ENCODE measurements around the gene DAZAP1. TPM values are rescaled to one million over a fixed set of nuclear protein-coding genes. Genes with fewer than 3 reads are reported as not detected.

The DAZAP1 gene
- total RNA-seq (100 to 1,000 TPM; 153 to 170 (median 161) TPM), total RNA-seq (128 to 287 (median 178) reads per million in 29 experiments)
- total RNA-seq (2013), result 73.0 TPM

DNA sequence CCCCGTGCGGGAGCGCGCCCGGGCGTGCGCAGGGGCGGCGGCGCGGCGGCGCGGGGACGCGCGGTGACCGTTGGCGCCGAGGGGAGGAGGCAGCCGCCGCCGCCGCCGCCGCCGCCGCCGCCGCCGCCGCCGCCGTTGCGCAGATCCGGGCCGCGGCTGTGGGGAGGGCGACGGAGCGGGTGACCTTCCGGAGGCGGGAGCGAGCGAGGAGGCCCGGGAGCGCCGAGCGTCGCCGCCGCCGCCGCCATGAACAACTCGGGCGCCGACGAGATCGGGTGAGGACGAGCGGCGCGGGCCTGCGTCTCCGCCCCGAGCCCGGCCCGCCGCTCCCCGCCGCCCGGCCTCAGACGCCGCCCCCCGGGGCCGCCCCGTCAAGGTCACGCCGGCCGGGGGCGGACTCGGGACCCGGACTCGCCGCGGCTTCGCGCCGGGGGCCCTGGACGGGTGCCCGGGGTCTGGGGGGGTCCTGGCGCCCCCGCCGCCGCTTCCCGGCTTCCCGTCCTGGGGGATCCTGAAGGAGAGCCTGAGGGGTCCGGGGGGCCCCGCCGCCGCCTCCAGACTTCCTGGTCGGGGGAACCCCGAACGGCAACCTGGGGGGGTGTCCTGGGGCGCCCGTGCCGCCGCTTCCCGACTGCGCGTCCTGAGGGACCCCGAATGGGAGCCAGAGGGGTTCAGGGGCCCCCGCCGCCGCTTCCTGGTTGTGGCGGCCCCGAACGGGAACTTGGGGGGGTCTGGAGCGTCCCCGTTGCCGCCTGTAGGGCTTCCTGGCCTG, at the start of gene DAZAP1:
Gene DAZAP1 (plus strand): TSS at position 59 of the 772 bp plus-strand sequence. CDS start 188 bp downstream, at position 247.
- ATAC-seq (replicated peaks in 1 of 4) (peak; percentile 0 to 22 (median 2)), DNase-seq (peak in 29 of 35 experiments; percentile 15 to 55 (median 32))
- Histone ChIP-seq H3K4me1 (ENCODE audit: control insufficient read depth in 1 of 2, extremely low read depth in 1 of 2, insufficient read depth in 2 of 2, low read length in 2 of 2) (peaks cover 19 to 55% of the 10 kb centered on the region in 2 experiments), H3K36me3 (ENCODE audit: control insufficient read depth in 2 of 2, extremely low read depth in 1 of 2, insufficient read depth in 1 of 2, low read length in 1 of 2) (peaks cover 5 to 11% of the 10 kb centered on the region in 2 donors), H3K27me3 (replicated peaks in 1 of 2; ENCODE audit: control insufficient read depth in 2 of 2, extremely low read depth in 1 of 2, insufficient read depth in 2 of 2, low read length in 1 of 2) (peaks cover 0 to 11% of the 10 kb centered on the region in 2 experiments), H3K9me3 (no peaks in the 10 kb centered on the region), H3K27ac (ENCODE audit: low read length) (peak within 1 kb of the TSS; percentile 92), H3K4me3 (ENCODE audit: control insufficient read depth in 1 of 2, extremely low read depth in 1 of 2, low read length in 1 of 2) (peak within 1 kb of the TSS; percentile 83 to 97)
- Mint-ChIP-seq H3K27me3 (peaks cover 2% of the 10 kb centered on the region in 2 donors), H3K9me3 (no peaks in the 10 kb centered on the region), H3K4me3 (peak within 1 kb of the TSS; percentile 91 to 95 (median 94)), H3K27ac (peak within 1 kb of the TSS; percentile 78 to 79), H3K4me1 (peaks cover 45 to 50% (median 48%) of the 10 kb centered on the region in 3 donors), H3K36me3 (peaks cover 8% of the 10 kb centered on the region)
- POLR2A ChIA-PET, result no interaction called here
- whole genome bisulfite sequencing (ENCODE audit: insufficient coverage), result under 1% methylated on average over 119 of the region's 121 CpGs
- CTCF ChIA-PET, result no interaction called here

DNA sequence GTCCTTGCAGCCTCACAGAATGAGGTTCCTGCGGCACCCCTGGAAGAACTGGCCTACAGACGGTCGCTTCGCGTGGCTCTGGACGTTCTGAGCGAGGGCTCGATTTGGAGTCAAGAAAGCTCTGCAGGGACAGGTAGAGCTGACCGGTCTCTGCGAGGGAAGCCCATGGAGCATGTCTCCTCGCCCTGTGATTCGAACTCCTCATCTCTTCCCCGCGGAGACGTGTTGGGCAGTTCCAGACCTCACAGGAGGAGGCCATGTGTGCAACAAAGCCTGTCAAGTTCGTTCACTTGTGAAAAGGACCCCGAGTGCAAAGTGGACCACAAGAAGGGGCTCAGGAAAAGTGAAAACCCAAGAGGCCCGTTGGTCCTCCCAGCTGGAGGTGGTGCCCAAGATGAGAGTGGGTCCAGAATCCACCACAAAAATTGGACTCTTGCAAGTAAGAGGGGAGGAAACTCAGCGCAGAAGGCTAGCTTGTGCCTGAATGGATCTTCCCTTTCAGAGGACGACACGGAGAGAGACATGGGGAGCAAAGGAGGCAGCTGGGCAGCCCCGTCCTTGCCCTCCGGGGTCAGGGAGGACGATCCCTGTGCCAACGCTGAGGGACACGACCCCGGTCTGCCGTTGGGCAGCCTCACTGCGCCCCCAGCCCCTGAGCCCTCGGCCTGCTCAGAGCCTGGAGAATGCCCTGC, 47.1 kb upstream of the DAZAP1 start:
- no peaks in the 10 kb centered on the region for H3K9me3 ChIP-seq
- peaks cover 44% of the 10 kb centered on the region for H3K36me3 Mint-ChIP-seq
- no peaks in the 10 kb centered on the region for H3K9me3 Mint-ChIP-seq
- peaks cover 35 to 41% (median 41%) of the 10 kb centered on the region in 3 donors for H3K4me1 Mint-ChIP-seq
- CTCF ChIA-PET, result no interaction called here
- H3K27ac Mint-ChIP-seq, result no peak overlapping the region
- WGBS (ENCODE audit: insufficient coverage), result 96% methylated on average over 26 of the region's 30 CpGs
- no peak for ATAC-seq (replicated peaks in 1 of 4)
- H3K4me3 ChIP-seq (ENCODE audit: control insufficient read depth in 1 of 2, extremely low read depth in 1 of 2, low read length in 1 of 2), result no peak overlapping the region
- no peak overlapping the region for H3K27ac ChIP-seq (ENCODE audit: low read length)
- no peaks in the 10 kb centered on the region for H3K27me3 Mint-ChIP-seq
- H3K4me1 ChIP-seq (ENCODE audit: control insufficient read depth in 1 of 2, extremely low read depth in 1 of 2, insufficient read depth in 2 of 2, low read length in 2 of 2), result peaks cover 13 to 30% of the 10 kb centered on the region in 2 experiments
- no peak overlapping the region for H3K4me3 Mint-ChIP-seq
- no peaks in the 10 kb centered on the region for H3K27me3 ChIP-seq (replicated peaks in 1 of 2; ENCODE audit: control insufficient read depth in 2 of 2, extremely low read depth in 1 of 2, insufficient read depth in 2 of 2, low read length in 1 of 2)
- DNase-seq, result no peak
- peaks cover 8 to 32% of the 10 kb centered on the region in 2 donors for H3K36me3 ChIP-seq (ENCODE audit: control insufficient read depth in 2 of 2, extremely low read depth in 1 of 2, insufficient read depth in 1 of 2, low read length in 1 of 2)
- POLR2A ChIA-PET, result interaction anchor here in 1 of 2 donors (0.6 kb wide), 1 partner anchor 55 kb away, joined by 15 read pairs; no protein-coding TSS in a partner anchor

DNA sequence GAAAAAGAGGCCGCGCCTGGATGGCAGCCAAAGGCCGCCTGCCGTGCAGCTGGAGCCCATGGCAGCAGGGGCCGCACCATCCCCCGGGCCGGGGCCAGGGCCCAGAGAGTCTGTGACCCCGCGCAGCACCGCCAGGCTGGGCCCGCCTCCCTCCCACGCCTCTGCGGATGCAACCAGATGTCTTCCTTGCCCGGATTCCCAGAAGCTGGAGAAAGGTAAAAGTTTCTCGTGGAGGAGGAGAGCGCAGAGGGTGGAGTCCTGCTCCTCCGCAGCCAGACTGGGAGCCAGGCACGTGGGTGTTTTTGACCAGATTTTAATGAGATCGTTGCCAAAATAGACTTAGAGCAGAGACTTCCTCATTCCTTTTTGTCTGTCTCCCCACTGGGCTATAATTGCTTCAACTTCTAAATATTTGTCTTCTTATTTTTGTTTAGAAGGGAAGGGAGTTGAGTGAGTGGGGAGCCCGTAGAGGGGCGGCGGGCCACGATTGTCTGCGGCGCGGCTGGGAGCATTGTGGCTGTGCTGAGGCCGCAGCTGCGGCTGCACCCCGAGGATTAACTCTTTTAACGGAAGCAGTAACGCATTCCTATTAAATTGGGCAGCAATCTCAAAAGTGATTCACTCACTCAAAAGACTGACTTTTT, 46.4 kb upstream of the DAZAP1 start:
- Mint-ChIP-seq H3K36me3 (peaks cover 46% of the 10 kb centered on the region), H3K4me3 (no peak overlapping the region), H3K9me3 (no peaks in the 10 kb centered on the region), H3K27me3 (no peaks in the 10 kb centered on the region), H3K4me1 (peaks cover 29 to 37% (median 35%) of the 10 kb centered on the region in 3 donors), H3K27ac (no peak overlapping the region)
- Histone ChIP-seq H3K27ac (ENCODE audit: low read length) (no peak overlapping the region), H3K36me3 (ENCODE audit: control insufficient read depth in 2 of 2, extremely low read depth in 1 of 2, insufficient read depth in 1 of 2, low read length in 1 of 2) (peaks cover 8 to 32% of the 10 kb centered on the region in 2 donors), H3K4me3 (ENCODE audit: control insufficient read depth in 1 of 2, extremely low read depth in 1 of 2, low read length in 1 of 2) (no peak overlapping the region), H3K9me3 (no peaks in the 10 kb centered on the region), H3K4me1 (ENCODE audit: control insufficient read depth in 1 of 2, extremely low read depth in 1 of 2, insufficient read depth in 2 of 2, low read length in 2 of 2) (peaks cover 13 to 23% of the 10 kb centered on the region in 2 experiments), H3K27me3 (replicated peaks in 1 of 2; ENCODE audit: control insufficient read depth in 2 of 2, extremely low read depth in 1 of 2, insufficient read depth in 2 of 2, low read length in 1 of 2) (no peaks in the 10 kb centered on the region)
- DNase-seq (no peak), ATAC-seq (replicated peaks in 1 of 4) (no peak)
- CTCF ChIA-PET, result no interaction called here
- POLR2A ChIA-PET, result interaction anchor here in 1 of 2 donors (0.6 kb wide), 1 partner anchor 56 kb away, joined by 15 read pairs; no protein-coding TSS in a partner anchor
- WGBS (ENCODE audit: insufficient coverage), result 94% methylated on average over 17 of the region's 31 CpGs

DNA sequence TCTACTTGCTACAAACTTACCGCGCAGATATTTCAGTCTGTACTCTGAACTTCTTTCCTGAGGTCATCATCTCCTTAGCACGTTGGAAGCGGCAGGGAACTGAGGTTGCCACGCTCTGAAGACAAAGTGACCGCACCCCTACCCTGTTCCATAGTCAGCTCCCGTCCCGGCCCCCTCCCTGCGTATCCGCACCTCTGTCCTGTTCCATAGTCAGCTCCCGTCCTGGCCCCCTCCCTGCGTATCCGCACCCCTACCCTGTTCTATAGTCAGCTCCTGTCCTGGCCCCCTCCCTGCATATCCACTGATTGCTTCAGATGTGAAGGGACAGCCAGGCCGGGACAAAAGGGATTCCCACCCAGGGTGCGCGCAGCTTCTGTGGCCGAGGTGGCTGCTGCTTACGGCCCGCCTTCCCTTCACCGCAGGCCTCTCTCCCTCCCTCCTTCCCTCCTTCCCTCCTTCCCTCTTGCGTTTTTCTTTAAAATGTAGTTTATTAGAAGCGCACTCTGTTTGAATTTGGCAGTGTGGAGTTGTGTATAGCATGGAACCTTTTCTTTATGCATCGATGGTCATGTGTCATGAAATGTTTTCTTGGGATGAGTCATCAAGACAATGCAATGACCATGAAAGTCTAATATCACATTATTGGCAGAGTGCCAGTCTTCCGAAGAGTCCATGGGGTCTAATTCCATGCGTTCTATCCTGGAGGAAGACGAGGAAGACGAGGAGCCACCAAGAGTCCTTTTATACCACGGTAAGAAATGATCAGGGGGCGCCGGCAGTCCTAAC, 45.6 kb upstream of the DAZAP1 start:
- no peaks in the 10 kb centered on the region for H3K27me3 ChIP-seq (replicated peaks in 1 of 2; ENCODE audit: control insufficient read depth in 2 of 2, extremely low read depth in 1 of 2, insufficient read depth in 2 of 2, low read length in 1 of 2)
- H3K9me3 Mint-ChIP-seq, result no peaks in the 10 kb centered on the region
- H3K4me3 Mint-ChIP-seq, result no peak overlapping the region
- no peaks in the 10 kb centered on the region for H3K9me3 ChIP-seq
- peaks cover 13 to 21% of the 10 kb centered on the region in 2 experiments for H3K4me1 ChIP-seq (ENCODE audit: control insufficient read depth in 1 of 2, extremely low read depth in 1 of 2, insufficient read depth in 2 of 2, low read length in 2 of 2)
- H3K4me3 ChIP-seq (ENCODE audit: control insufficient read depth in 1 of 2, extremely low read depth in 1 of 2, low read length in 1 of 2), result no peak overlapping the region
- ChIA-PET POLR2A (no interaction called here), CTCF (no interaction called here)
- peaks cover 8 to 32% of the 10 kb centered on the region in 2 donors for H3K36me3 ChIP-seq (ENCODE audit: control insufficient read depth in 2 of 2, extremely low read depth in 1 of 2, insufficient read depth in 1 of 2, low read length in 1 of 2)
- peaks cover 24 to 32% (median 32%) of the 10 kb centered on the region in 3 donors for H3K4me1 Mint-ChIP-seq
- no peak for ATAC-seq (replicated peaks in 1 of 4)
- no peaks in the 10 kb centered on the region for H3K27me3 Mint-ChIP-seq
- H3K36me3 Mint-ChIP-seq, result peaks cover 46% of the 10 kb centered on the region
- no peak overlapping the region for H3K27ac Mint-ChIP-seq
- no peak overlapping the region for H3K27ac ChIP-seq (ENCODE audit: low read length)
- WGBS (ENCODE audit: insufficient coverage), result 95% methylated on average over 24 of the region's 30 CpGs
- no peak for DNase-seq

GRCh38 chr19:1362387-1363257, 44.8 kb upstream of the DAZAP1 start:
- 89% methylated on average over 39 of the region's 42 CpGs for WGBS (ENCODE audit: insufficient coverage)

More at GRCh38 chr19:1362387-1363257, 44.8 kb upstream of the DAZAP1 start:
- POLR2A ChIA-PET, result no interaction called here
- no peak overlapping the region for H3K4me3 ChIP-seq (ENCODE audit: control insufficient read depth in 1 of 2, extremely low read depth in 1 of 2, low read length in 1 of 2)
- peaks cover 22 to 32% (median 29%) of the 10 kb centered on the region in 3 donors for H3K4me1 Mint-ChIP-seq
- no peaks in the 10 kb centered on the region for H3K9me3 ChIP-seq
- H3K4me3 Mint-ChIP-seq, result peak overlapping the region in 2 of 3 donors; percentile 69 to 80
- no peak for DNase-seq
- H3K36me3 Mint-ChIP-seq, result peaks cover 44% of the 10 kb centered on the region
- CTCF ChIA-PET, result no interaction called here
- no peak overlapping the region for H3K27ac Mint-ChIP-seq
- no peaks in the 10 kb centered on the region for H3K9me3 Mint-ChIP-seq
- H3K27me3 Mint-ChIP-seq, result no peaks in the 10 kb centered on the region
- H3K36me3 ChIP-seq (ENCODE audit: control insufficient read depth in 2 of 2, extremely low read depth in 1 of 2, insufficient read depth in 1 of 2, low read length in 1 of 2), result peaks cover 11 to 29% of the 10 kb centered on the region in 2 donors
- peaks cover 13 to 21% of the 10 kb centered on the region in 2 experiments for H3K4me1 ChIP-seq (ENCODE audit: control insufficient read depth in 1 of 2, extremely low read depth in 1 of 2, insufficient read depth in 2 of 2, low read length in 2 of 2)
- H3K27ac ChIP-seq (ENCODE audit: low read length), result no peak overlapping the region
- H3K27me3 ChIP-seq (replicated peaks in 1 of 2; ENCODE audit: control insufficient read depth in 2 of 2, extremely low read depth in 1 of 2, insufficient read depth in 2 of 2, low read length in 1 of 2), result no peaks in the 10 kb centered on the region
- no peak for ATAC-seq (replicated peaks in 1 of 4)

Data from T-cell (primary cell).